Prostate gland (tissue), 2 donors: ENCODE measurements around the gene ARMC8.

ENCODE experiments used
- CTCF ChIP-seq, 4 experiments: fragments of 200-600 bp in 2 of 4; fragments of 450-650 bp in 2 of 4; sonication (generic) in 2 of 4; IDR thresholded peaks; 1 replicate in 3 of 4; 2 replicates in 1 of 4; pipeline ENCODE4 v1.5.1; 2016 to 2019; ENCODE audit warnings: antibody characterized with exemption in 4 of 4, mild to moderate bottlenecking in 2 of 4, moderate library complexity in 2 of 4
- POLR2A ChIP-seq: fragments of 450-650 bp; IDR thresholded peaks from one replicate; pipeline ENCODE4 v1.6.1; 2016; ENCODE audit warnings: antibody characterized with exemption, mild to moderate bottlenecking
- POLR2AphosphoS5 ChIP-seq: sonication (generic); formaldehyde crosslinking; IDR thresholded peaks from one replicate; pipeline ENCODE4 v1.6.1; 2017; ENCODE audit warnings: antibody characterized with exemption

- no peak for TF ChIP-seq CTCF (IDR thresholded peaks at IDR 0.05)
- TF ChIP-seq POLR2AphosphoS5, result no peak
- no peak for TF ChIP-seq POLR2A
Measured at GRCh38 chr3:138148503-138148902, 38.6 kb upstream of the ARMC8 start.
